MM.1S (cell line): ENCODE results near the gene NDUFS8.
A peak's percentile ranks its signal among the peaks of the same experiment; 100 is the strongest.

Experiments used
- DNase-seq: peaks from one replicate; pipeline ENCODE4 v3.0.0-alpha.2; 2015
- H2AFZ ChIP-seq: fragments of 300-600 bp; sonication (generic); 2 replicates; pipeline ENCODE4 v1.6.0; 2016; ENCODE audit warnings: antibody characterized with exemption, low read length
- H3F3A ChIP-seq: fragments of 300-600 bp; sonication (generic); 2 replicates; pipeline ENCODE4 v1.6.1; 2016; ENCODE audit warnings: mild to moderate bottlenecking, antibody characterized with exemption, low read length, moderate library complexity, mixed read lengths; ENCODE audit not compliant: insufficient read depth
- H3K27ac ChIP-seq: fragments of 300-600 bp; sonication (generic); 2 replicates; pipeline ENCODE4 v1.5.1; 2016; ENCODE audit warnings: mild to moderate bottlenecking, low read length
- H3K27me3 ChIP-seq: fragments of 300-600 bp; sonication (generic); replicated peaks from 2 replicates; pipeline ENCODE4 v1.6.0; 2016; ENCODE audit warnings: low read length; ENCODE audit not compliant: insufficient read depth
- H3K36me3 ChIP-seq: fragments of 300-600 bp; sonication (generic); replicated peaks from 2 replicates; pipeline ENCODE4 v1.6.1; 2016; ENCODE audit warnings: mild to moderate bottlenecking, low read length, mixed read lengths; ENCODE audit not compliant: insufficient read depth
- H3K4me1 ChIP-seq: fragments of 300-600 bp; sonication (generic); 2 replicates; pipeline ENCODE4 v1.6.1; 2016; ENCODE audit warnings: low read length, mixed read lengths
- H3K4me2 ChIP-seq: fragments of 300-600 bp; sonication (generic); 2 replicates; pipeline ENCODE4 v1.6.0; 2016; ENCODE audit warnings: low read depth, low read length
- H3K4me3 ChIP-seq: fragments of 300-600 bp; sonication (generic); 2 replicates; pipeline ENCODE4 v1.5.1; 2016; ENCODE audit warnings: low read length, mixed read lengths
- H3K79me2 ChIP-seq: fragments of 300-600 bp; sonication (generic); 2 replicates; pipeline ENCODE4 v1.6.1; 2016; ENCODE audit warnings: mixed run types, low read length, mixed read lengths
- H3K9ac ChIP-seq: fragments of 300-600 bp; sonication (generic); 2 replicates; pipeline ENCODE4 v1.6.1; 2016; ENCODE audit warnings: low read length, mixed read lengths
- H3K9me2 ChIP-seq: fragments of 300-600 bp; sonication (generic); replicated peaks from 2 replicates; pipeline ENCODE4 v1.6.1; 2016; ENCODE audit warnings: mild to moderate bottlenecking, low read length, mixed read lengths; ENCODE audit not compliant: insufficient read depth
- H3K9me3 ChIP-seq: fragments of 300-600 bp; sonication (generic); replicated peaks from 2 replicates; pipeline ENCODE4 v1.6.1; 2016; ENCODE audit warnings: mild to moderate bottlenecking, low read length, mixed read lengths; ENCODE audit not compliant: insufficient read depth
- H4K20me1 ChIP-seq: fragments of 300-600 bp; sonication (generic); 2 replicates; pipeline ENCODE4 v1.6.1; 2016; ENCODE audit warnings: mild to moderate bottlenecking, low read length, moderate library complexity, mixed read lengths; ENCODE audit not compliant: insufficient read depth
- CTCF ChIP-seq: fragments of 300-600 bp; sonication (generic); IDR thresholded peaks from 2 replicates; pipeline ENCODE4 v1.5.1; 2016; ENCODE audit warnings: antibody characterized with exemption, low read length, mixed read lengths
- EZH2 ChIP-seq: fragments of 300-600 bp; sonication (generic); optimal IDR thresholded peaks from 2 replicates; pipeline ENCODE3; 2017; ENCODE audit warnings: low read depth, mild to moderate bottlenecking, antibody characterized with exemption, low read length, mixed read lengths
- EZH2phosphoT487 ChIP-seq: fragments of 300-600 bp; sonication (generic); IDR thresholded peaks from 2 replicates; pipeline ENCODE4 v1.6.1; 2018; ENCODE audit warnings: antibody characterized with exemption, low read length

Gene NDUFS8

GRCh38 chr11:68032003-68032402 lies 1.5 kb downstream of the NDUFS8 start:
- no peaks in the 10 kb centered on the region for H3K9me3 ChIP-seq
- peaks cover 53% of the 10 kb centered on the region for H3K79me2 ChIP-seq
- H3F3A ChIP-seq: peaks cover 3% of the 10 kb centered on the region
- H3K9ac ChIP-seq: no peak overlapping the region; the same call in 1 of the 2 replicates
- H3K4me2 ChIP-seq: peak overlapping the region; percentile 62; the same call in 1 of the 2 replicates
- no peaks in the 10 kb centered on the region for H3K27me3 ChIP-seq
- H3K36me3 ChIP-seq: 0 out of 2 replicates have a peak, but pooled peaks cover 2% of the 10 kb centered on the region
- no peak overlapping the region for H2AFZ ChIP-seq
- TF ChIP-seq EZH2 (no peak), CTCF (no peak)
- H3K9me2 ChIP-seq: no peaks in the 10 kb centered on the region
- peaks cover 11% of the 10 kb centered on the region for H3K4me1 ChIP-seq
- DNase-seq: no peak
- no peak overlapping the region for H3K27ac ChIP-seq
- no peaks in the 10 kb centered on the region for H4K20me1 ChIP-seq
- H3K4me3 ChIP-seq: no peak overlapping the region

GRCh38 chr11:68032997-68033707 lies 2.7 kb downstream of the NDUFS8 start:
- TF ChIP-seq EZH2phosphoT487 (no peak), EZH2 (no peak), CTCF (no peak)
- no peak overlapping the region for H2AFZ ChIP-seq
- peaks cover 14% of the 10 kb centered on the region for H3F3A ChIP-seq
- no peaks in the 10 kb centered on the region for H3K9me3 ChIP-seq
- H3K36me3 ChIP-seq: 0 out of 2 replicates have a peak, but pooled peaks cover 2% of the 10 kb centered on the region
- no peak overlapping the region for H3K4me3 ChIP-seq
- no peak overlapping the region for H3K27ac ChIP-seq
- no peak for DNase-seq
- peaks cover 49% of the 10 kb centered on the region for H3K79me2 ChIP-seq
- H3K9ac ChIP-seq: no peak overlapping the region
- H3K4me2 ChIP-seq: no peak overlapping the region
- peaks cover 13% of the 10 kb centered on the region for H3K4me1 ChIP-seq
- no peaks in the 10 kb centered on the region for H3K27me3 ChIP-seq
- H4K20me1 ChIP-seq: no peaks in the 10 kb centered on the region
- H3K9me2 ChIP-seq: no peaks in the 10 kb centered on the region

DNA sequence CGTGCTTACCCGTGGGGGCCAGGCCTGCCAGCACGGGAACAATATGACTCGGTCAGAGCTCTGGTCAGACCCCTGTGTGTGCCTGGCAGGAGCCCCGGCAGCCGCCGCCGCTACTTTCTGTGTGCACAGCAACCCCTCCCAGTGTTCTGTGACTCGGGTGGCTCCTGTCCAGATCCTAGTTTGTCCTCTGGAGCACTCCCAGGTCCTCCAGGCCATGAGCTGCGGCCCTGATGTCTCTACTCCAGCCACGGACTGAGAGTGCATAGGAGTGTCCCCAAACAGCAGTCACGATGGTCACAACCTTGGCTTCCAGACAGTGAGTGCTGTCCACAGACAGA lies 3.2 kb downstream of the NDUFS8 start:
- Histone ChIP-seq H3K9me3 (no peaks in the 10 kb centered on the region), H3K27me3 (no peaks in the 10 kb centered on the region), H4K20me1 (no peaks in the 10 kb centered on the region), H3K79me2 (peaks cover 51% of the 10 kb centered on the region), H3K9ac (no peak overlapping the region), H3K9me2 (no peaks in the 10 kb centered on the region), H3K27ac (no peak overlapping the region), H3K36me3 (0 out of 2 replicates have a peak, but pooled peaks cover 2% of the 10 kb centered on the region), H3K4me3 (no peak overlapping the region), H3K4me1 (peaks cover 18% of the 10 kb centered on the region), H3K4me2 (no peak overlapping the region), H2AFZ (no peak overlapping the region), H3F3A (peaks cover 19% of the 10 kb centered on the region)
- TF ChIP-seq EZH2phosphoT487: no peak
- TF ChIP-seq EZH2: no peak
- no peak for TF ChIP-seq CTCF
- no peak for DNase-seq
